ENCODE results near the gene TMEM119. TPM values are rescaled to one million over a fixed set of nuclear protein-coding genes. Genes with fewer than 3 reads are reported as not detected.

The TMEM119 gene
- total RNA-seq, 2 donors from 2014 or later = 1.8 to 5.5 TPM

DNA sequence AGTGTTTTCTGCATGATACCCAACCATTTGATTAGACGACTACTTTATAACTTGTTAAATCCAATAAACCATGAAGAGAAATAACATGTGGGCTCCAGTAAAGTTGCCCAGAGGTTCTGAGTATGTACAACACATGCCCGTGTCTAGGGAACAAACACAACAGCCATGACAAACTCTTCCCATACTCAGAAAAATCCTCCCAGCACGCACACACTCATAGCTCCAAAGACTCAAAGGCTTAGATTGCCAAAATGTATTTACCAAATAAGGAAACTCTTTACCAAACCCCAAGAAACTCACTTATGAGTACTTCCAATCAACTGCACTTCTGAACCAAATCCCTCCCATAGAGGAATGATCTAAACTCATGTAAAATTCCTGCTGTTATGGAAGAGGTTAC lies 54.2 kb downstream of the TMEM119 start:
- H3K4me1 ChIP-seq = peaks cover 0 to 9% of the 10 kb centered on the region in 2 donors
- H3K27me3 ChIP-seq = no peaks in the 10 kb centered on the region
- H3K36me3 ChIP-seq = peaks cover 50% of the 10 kb centered on the region
- no peak for TF ChIP-seq CTCF (IDR thresholded peaks at IDR 0.05)
- H3K27ac ChIP-seq = no peak overlapping the region
- no peak overlapping the region for H3K4me3 ChIP-seq
- DNase-seq (ENCODE audit: low spot score) = no peak
- no peaks in the 10 kb centered on the region for H3K9me3 ChIP-seq

DNA sequence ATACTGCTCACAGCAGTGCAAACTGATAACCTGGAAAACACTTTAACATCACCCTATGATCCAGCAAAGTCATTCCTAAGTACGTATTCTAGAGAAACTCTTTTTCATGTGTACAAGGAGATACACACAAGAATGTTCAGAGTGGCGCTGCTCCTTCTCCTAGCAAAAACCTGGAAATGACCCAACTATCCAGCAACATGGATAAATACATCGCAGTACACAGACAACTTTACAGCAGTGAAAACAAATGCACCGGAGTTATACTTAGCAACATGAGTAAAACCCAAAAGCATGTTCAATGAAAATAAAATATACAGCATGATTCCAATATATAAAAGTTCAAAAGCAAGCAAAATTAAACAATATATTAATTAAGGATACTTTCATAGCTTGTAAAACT lies 55.6 kb downstream of the TMEM119 start:
- Histone ChIP-seq H3K4me1 (peaks cover 0 to 7% of the 10 kb centered on the region in 2 donors), H3K27ac (no peak overlapping the region), H3K9me3 (no peaks in the 10 kb centered on the region), H3K27me3 (no peaks in the 10 kb centered on the region), H3K36me3 (peaks cover 51% of the 10 kb centered on the region), H3K4me3 (no peak overlapping the region)
- TF ChIP-seq CTCF (IDR thresholded peaks at IDR 0.05) = no peak
- DNase-seq (ENCODE audit: low spot score) = no peak

Small RNA genes within 50 kb of the gene (microRNA-seq; reads per million reads assigned to microRNA genes)
- gene MIR4496 (ENCODE audit: borderline number of aligned reads in 2 of 2, borderline replicate concordance in 1 of 2) = 0 reads per million in 2 donors

Other genes with a start within 250 kb of the TMEM119 start
- 1 to 10 TPM; 2.6 to 7.5 TPM for gene FICD, start 82.8 kb downstream of the TMEM119 start, total RNA-seq
- gene SART3, start 36.9 kb downstream of the TMEM119 start, total RNA-seq = 10 to 100 TPM; 33.4 to 44.4 TPM
- 100 to 1,000 TPM; 421 to 433 TPM for gene ISCU, start 35.5 kb downstream of the TMEM119 start, total RNA-seq
- 1 to 10 TPM; 3.7 to 7.7 TPM for gene SELPLG, start 35.8 kb upstream of the TMEM119 start, total RNA-seq
- 10 to 100 TPM; 59.6 to 70.7 TPM for gene CORO1C, start 133.4 kb upstream of the TMEM119 start, total RNA-seq